NB4 (cell line): ENCODE results near the gene OSMR.

Source experiments
- POLR2A ChIP-seq: IDR thresholded peaks from 2 replicates; pipeline ENCODE4 v1.6.1; 2011; ENCODE audit warnings: mild to moderate bottlenecking; ENCODE audit not compliant: insufficient read length; ENCODE audit errors: extremely low read depth
- TF ChIP-seq, protein P1 (sequence below): IDR thresholded peaks from one replicate; pipeline ENCODE4 v1.5.1; 2012; ENCODE audit warnings: low read depth, low read length

DNA sequence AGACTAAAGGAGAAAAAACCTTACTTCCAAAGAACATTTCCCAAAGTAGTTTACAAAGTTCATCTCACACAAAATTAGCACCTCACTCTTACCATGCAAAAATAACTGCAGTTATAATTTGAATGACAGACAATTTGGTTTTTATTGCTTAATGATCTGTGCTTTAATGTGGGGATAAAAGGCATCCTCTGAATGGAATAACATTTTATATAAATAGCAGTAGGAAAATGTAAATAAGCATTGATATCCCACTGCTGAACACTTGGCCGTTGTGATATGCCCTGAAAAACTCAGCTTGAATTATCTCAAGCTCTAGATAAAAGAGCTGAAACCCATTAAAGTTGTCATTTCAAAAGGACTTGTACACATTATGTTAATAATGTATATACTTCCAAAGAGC lies 93.2 kb downstream of the OSMR start:
- no peak for TF ChIP-seq POLR2A
- TF ChIP-seq, protein P1, sequence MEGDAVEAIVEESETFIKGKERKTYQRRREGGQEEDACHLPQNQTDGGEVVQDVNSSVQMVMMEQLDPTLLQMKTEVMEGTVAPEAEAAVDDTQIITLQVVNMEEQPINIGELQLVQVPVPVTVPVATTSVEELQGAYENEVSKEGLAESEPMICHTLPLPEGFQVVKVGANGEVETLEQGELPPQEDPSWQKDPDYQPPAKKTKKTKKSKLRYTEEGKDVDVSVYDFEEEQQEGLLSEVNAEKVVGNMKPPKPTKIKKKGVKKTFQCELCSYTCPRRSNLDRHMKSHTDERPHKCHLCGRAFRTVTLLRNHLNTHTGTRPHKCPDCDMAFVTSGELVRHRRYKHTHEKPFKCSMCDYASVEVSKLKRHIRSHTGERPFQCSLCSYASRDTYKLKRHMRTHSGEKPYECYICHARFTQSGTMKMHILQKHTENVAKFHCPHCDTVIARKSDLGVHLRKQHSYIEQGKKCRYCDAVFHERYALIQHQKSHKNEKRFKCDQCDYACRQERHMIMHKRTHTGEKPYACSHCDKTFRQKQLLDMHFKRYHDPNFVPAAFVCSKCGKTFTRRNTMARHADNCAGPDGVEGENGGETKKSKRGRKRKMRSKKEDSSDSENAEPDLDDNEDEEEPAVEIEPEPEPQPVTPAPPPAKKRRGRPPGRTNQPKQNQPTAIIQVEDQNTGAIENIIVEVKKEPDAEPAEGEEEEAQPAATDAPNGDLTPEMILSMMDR = no peak
